HG03196 (cell line): Measurements from ENCODE around the gene ZNRF1.

ENCODE experiments used
- ATAC-seq: cut with Tn5 transposase; IDR thresholded peaks from one replicate; pipeline ENCODE4 v1.9.1; 2021; ENCODE audit not compliant: unreplicated experiment

The ZNRF1 gene

GRCh38 chr16:75058806-75059205 lies 60.0 kb downstream of the ZNRF1 start:
- ATAC-seq, result no peak

- ATAC-seq, result no peak
Measured at GRCh38 chr16:75059411-75059810, 60.6 kb downstream of the ZNRF1 start.

- no peak for ATAC-seq
Measured at GRCh38 chr16:75060723-75061122, 61.9 kb downstream of the ZNRF1 start.

- no peak for ATAC-seq
Measured at GRCh38 chr16:75061669-75062068, 62.8 kb downstream of the ZNRF1 start.

GRCh38 chr16:75062135-75062975 lies 63.5 kb downstream of the ZNRF1 start:
- no peak for ATAC-seq

GRCh38 chr16:75062976-75063346 lies 64.1 kb downstream of the ZNRF1 start:
- no peak for ATAC-seq

GRCh38 chr16:75063549-75064088 lies 64.8 kb downstream of the ZNRF1 start:
- ATAC-seq, result no peak

- ATAC-seq, result no peak
Measured at GRCh38 chr16:75064403-75065148, 65.8 kb downstream of the ZNRF1 start.

GRCh38 chr16:75065149-75065505 lies 66.3 kb downstream of the ZNRF1 start:
- no peak for ATAC-seq

- no peak for ATAC-seq
Measured at GRCh38 chr16:75065521-75066149, 66.8 kb downstream of the ZNRF1 start.

- ATAC-seq, result no peak
Measured at GRCh38 chr16:75066861-75067447, 68.1 kb downstream of the ZNRF1 start.

GRCh38 chr16:75068085-75069031 lies 69.5 kb downstream of the ZNRF1 start:
- ATAC-seq, result no peak

- ATAC-seq, result no peak
Measured at GRCh38 chr16:75070012-75070841, 71.4 kb downstream of the ZNRF1 start.

GRCh38 chr16:75071621-75072020 lies 72.8 kb downstream of the ZNRF1 start:
- no peak for ATAC-seq

- no peak for ATAC-seq
Measured at GRCh38 chr16:75072239-75072947, 73.6 kb downstream of the ZNRF1 start.

GRCh38 chr16:75073545-75074303 lies 74.9 kb downstream of the ZNRF1 start:
- ATAC-seq, result no peak

- ATAC-seq, result no peak
Measured at GRCh38 chr16:75074304-75074793, 75.5 kb downstream of the ZNRF1 start.
